NCI-H82 treated with DMSO at 0.1 percent for 48 hours (cell line): ENCODE results near the gene ATG2A.

Source experiments
- DNase-seq: peaks from one replicate; lab custom pipeline; 2025; ENCODE audit not compliant: unreplicated experiment; lab: John Stamatoyannopoulos, UW

ATG2A gene

GRCh38 chr11:64916775-64917662 lies at the start of gene ATG2A:
Gene ATG2A (minus strand): TSS chr11:64917209. CDS start chr11:64917135, 74 bp downstream.
- DNase-seq = peak; percentile 97

DNA sequence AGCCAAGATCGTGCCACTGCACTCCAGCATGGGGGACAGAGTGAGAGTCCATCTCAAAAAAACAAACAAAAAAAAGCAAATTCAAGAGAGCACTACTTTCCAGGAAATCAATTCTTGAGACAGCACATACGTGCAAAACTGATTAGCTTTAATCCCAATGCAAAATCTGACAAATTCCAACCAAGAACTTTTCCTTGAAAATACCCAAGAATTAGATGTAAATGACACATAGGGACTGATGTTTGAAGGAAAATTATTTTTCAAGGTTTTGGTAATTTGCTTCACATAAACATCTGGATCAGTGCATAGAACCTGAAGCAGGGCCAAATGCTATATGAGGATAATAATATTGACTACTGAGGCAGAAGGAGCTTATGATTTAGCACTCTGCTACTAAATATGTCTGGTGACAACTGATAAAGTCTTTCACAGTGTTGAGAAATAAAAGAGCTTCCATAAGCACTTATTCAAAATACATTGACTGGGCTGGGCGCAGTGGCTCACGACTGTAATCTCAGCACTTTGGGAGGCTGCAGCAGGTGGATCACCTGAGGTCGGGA lies 46.1 kb upstream of the ATG2A start:
- no peak for DNase-seq

- DNase-seq = no peak
Measured at GRCh38 chr11:64960719-64961118, 43.7 kb upstream of the ATG2A start.

DNA sequence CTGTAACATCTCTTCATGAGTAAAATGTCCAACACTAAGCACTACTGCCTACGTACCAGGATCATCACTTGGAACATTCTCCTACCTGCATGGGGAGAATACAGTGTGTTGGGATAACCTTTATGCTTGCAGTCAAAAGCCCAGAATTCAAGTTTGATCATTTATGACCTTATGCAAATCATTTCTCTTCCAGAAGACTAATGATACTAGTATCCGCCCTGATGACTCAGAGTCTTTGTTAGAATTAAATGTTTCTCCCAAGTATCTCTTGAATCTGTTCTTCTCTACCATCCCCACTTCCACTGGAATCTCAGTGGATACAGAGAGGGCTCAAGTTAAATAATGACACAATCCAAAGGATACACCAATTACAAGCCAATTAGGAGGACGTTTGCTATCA lies 42.5 kb upstream of the ATG2A start:
- no peak for DNase-seq

GRCh38 chr11:64954201-64954600 lies 37.2 kb upstream of the ATG2A start:
- DNase-seq = no peak

DNA sequence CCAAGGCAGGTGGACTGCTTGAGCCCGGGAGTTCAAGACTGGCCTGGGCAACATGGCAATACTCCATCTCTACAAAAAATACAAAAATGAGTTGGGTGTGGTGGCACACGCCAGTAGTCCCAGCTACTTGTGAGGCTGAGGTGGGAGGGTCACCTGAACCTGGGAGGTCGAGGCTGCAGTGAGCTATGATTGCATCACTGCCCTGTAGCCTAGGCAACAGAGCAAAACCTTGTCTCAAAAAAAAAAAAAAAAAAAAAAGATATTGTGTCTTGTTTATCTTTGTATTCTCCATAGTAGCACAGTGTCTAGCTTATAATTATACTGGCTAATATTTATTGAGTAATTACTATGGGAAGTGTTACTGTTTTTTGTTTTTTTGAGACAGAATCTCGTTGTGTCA lies 34.5 kb upstream of the ATG2A start:
- no peak for DNase-seq

GRCh38 chr11:64947208-64947814 lies 30.3 kb upstream of the ATG2A start:
- no peak for DNase-seq

GRCh38 chr11:64936539-64936938 lies 19.5 kb upstream of the ATG2A start:
- DNase-seq = no peak

GRCh38 chr11:64935359-64936081 lies 18.5 kb upstream of the ATG2A start, which contains the start of gene GPHA2:
Gene GPHA2 (minus strand): TSS chr11:64935893. CDS start chr11:64935460, 433 bp downstream.
- DNase-seq = no peak

- no peak for DNase-seq
Measured at GRCh38 chr11:64934682-64935358, 17.8 kb upstream of the ATG2A start.

GRCh38 chr11:64933935-64934681 lies 17.1 kb upstream of the ATG2A start:
- no peak for DNase-seq

DNA sequence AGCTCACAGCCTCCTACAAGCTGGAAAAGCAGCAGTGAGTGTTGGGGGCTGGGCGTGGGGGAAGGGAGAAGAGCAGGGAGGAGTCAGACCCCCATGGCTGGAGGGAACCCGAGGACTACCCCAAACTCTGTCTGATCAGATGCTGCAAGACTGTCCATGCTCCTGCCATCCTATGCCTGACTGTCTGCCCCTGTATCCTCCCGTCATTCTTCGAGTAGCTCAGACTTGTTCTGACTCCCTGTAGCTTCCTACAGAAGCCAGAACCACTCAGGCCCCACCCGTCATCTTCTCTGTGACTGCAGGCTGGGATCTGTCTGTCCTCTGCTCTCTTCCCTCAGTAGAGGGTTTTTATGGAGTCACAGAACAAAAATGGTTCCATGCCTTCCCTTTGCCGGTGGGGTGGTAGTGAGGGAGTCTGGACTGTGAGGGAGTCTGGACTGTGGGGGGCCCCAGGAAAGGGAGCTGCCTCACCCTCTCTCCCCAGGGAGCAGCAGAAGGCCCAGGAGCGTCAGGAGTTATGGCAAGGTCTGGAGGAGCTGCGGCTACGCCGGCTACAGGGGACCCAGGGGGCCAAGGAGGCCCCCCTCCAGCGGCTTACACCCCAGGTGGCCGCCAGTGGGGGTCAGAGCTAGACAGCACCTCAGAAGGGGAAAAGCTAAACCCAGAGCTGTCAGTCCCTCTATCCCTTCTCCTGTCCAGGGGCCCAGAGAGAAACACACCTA lies 16.4 kb upstream of the ATG2A start:
- no peak for DNase-seq

DNA sequence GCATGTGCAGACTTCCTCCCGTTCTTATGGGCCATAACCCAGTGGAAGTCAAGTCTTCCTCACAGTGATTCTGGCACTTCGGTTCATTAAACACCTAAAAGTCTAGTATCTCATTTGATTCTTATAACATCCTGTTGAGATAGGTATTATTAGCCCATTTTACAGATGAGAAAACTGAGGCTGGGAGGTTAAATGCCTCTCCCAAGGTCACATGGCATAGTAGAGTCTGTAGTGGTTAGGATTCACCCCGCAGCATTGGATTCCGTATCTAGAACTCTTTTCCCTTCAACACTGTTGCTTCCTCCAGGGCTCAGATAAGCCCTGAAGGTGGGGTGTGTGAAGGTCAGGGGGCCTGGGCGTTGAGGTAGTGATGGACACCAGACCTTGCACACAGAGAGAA lies 15.3 kb upstream of the ATG2A start:
- no peak for DNase-seq

DNA sequence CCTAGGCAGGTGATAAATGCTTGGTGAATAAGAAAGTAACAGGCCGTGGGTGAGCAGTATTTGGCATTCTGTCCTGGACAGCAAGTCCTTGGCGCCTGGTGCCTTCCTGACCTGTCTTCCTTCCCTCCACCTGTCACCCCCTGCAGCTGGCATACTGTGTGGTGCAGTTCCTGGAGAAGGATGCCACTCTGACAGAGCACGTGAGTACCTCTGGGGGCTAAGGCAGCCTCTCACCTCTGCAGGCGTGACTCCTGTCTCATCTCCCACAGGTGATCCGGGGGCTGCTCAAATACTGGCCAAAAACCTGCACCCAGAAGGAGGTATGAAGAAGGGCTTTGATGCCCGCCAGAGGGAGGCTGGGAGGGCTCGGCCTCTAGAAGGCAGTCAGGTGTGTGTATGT lies 14.3 kb upstream of the ATG2A start:
- DNase-seq = no peak

GRCh38 chr11:64930340-64930739 lies 13.3 kb upstream of the ATG2A start:
- no peak for DNase-seq

GRCh38 chr11:64929625-64930024 lies 12.6 kb upstream of the ATG2A start:
- no peak for DNase-seq

DNA sequence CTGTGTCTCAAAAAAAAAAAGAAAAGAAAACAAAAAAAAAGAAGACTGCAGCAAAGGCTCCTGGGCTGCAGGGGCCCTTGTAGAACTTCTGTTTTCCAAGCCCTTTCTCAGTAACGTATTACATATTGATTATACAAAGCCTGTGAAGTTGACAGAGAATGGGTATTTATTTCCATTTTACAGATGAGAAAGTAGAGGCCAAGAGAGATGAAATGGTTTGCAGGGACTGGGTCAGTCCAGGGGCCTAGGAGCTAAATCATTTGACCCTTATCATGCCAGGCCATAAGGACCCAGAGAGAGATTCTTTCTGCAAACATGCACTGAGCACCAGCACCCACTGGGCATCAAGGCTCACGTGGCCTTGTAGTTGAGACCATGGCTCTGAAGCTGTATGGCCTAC lies 11.9 kb upstream of the ATG2A start:
- DNase-seq = no peak

- no peak for DNase-seq
Measured at GRCh38 chr11:64926689-64927088, 9.7 kb upstream of the ATG2A start.
